Endothelial cell (in vitro differentiated cells): ENCODE measurements around the gene SKAP2. TPM values are rescaled to one million over a fixed set of nuclear protein-coding genes. Genes with fewer than 3 reads are reported as not detected.

ENCODE experiments used
- DNase-seq: peaks from one replicate; pipeline ENCODE4 v3.0.0; 2021; ENCODE audit warnings: low spot score
- H3K27ac Mint-ChIP-seq: one replicate; pipeline ENCODE4 v1.8.0; 2021; ENCODE audit warnings: mixed read lengths, inconsistent platforms; ENCODE audit not compliant: unreplicated experiment
- H3K27me3 Mint-ChIP-seq: one replicate; pipeline ENCODE4 v1.8.0; 2021; ENCODE audit warnings: mild to moderate bottlenecking, moderate library complexity, mixed read lengths, inconsistent platforms; ENCODE audit not compliant: unreplicated experiment
- H3K36me3 Mint-ChIP-seq: one replicate; pipeline ENCODE4 v1.8.0; 2021; ENCODE audit warnings: mild to moderate bottlenecking, low read depth, mixed read lengths, inconsistent platforms; ENCODE audit not compliant: unreplicated experiment
- H3K4me1 Mint-ChIP-seq: one replicate; pipeline ENCODE4 v1.8.0; 2021; ENCODE audit warnings: mild to moderate bottlenecking, mixed read lengths, inconsistent platforms; ENCODE audit not compliant: unreplicated experiment
- H3K4me3 Mint-ChIP-seq: one replicate; pipeline ENCODE4 v1.8.0; 2021; ENCODE audit warnings: mild to moderate bottlenecking, mixed read lengths, inconsistent platforms; ENCODE audit not compliant: unreplicated experiment
- H3K9me3 Mint-ChIP-seq: one replicate; pipeline ENCODE4 v1.8.0; 2021; ENCODE audit warnings: mixed read lengths, inconsistent platforms; ENCODE audit not compliant: unreplicated experiment
- total RNA-seq: library from RNA; stranded (reverse); fragmentation: NEBNext Ultra II Directional; extraction: Animal tissue kit (Norgen Biotek cat#: 25700); gene quantifications from one replicate; pipeline ENCODE4 v1.2.1, GENCODE V29; 2021; ENCODE audit not compliant: unreplicated experiment
- TF ChIP-seq, protein P1 (sequence below): fragments of 200-600 bp; sonication (generic); IDR thresholded peaks from one replicate; pipeline ENCODE4 v1.5.0; 2021; ENCODE audit warnings: antibody characterized with exemption; ENCODE audit not compliant: unreplicated experiment

Gene SKAP2
- total RNA-seq, 1 donor from 2014 or later, result 24.7 TPM

DNA sequence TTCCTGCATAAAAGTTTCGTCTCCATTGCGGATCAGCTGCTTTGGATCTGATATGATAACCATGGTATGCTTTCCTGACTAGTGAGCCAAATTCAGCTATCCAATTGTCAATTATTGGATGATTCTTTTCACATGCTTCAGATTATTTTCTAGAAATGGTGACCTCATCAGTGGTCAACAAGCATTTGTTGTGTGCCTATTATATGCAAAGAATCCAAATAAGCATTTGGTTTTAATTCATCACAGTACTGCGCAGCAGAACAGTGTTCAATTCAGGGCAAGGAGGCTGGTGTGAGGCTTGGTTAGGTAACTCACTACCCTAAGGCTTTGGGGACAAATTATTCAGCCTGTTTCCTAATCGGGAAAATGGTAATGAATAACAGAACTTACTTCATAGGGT, 200.5 kb downstream of the SKAP2 start:
- Mint-ChIP-seq H3K27ac (no peak overlapping the region), H3K4me3 (no peak overlapping the region)

DNA sequence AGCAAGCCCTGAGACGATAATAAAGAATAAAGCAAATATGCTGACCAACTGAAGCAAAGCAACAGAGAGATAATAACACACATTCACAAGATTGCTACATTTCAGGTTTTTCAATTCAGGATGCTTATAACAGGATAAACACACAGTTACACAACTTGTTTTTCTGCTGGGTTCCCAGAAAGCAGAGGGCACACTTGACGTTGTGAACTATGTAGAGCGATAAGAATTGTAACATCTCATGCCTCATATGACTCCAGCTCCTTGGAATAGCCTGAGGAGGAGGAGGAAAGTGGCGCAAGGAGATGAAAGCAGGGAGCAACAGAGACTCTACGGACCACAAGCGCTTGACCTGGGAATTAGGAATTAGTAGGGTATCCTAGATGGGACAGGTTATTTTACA, 201.7 kb downstream of the SKAP2 start:
- no peaks in the 10 kb centered on the region for H3K9me3 Mint-ChIP-seq
- no peaks in the 10 kb centered on the region for H3K36me3 Mint-ChIP-seq
- H3K27me3 Mint-ChIP-seq, result no peaks in the 10 kb centered on the region
- H3K27ac Mint-ChIP-seq, result no peak overlapping the region
- peaks cover 15% of the 10 kb centered on the region for H3K4me1 Mint-ChIP-seq
- no peak overlapping the region for H3K4me3 Mint-ChIP-seq
- DNase-seq, result no peak
- TF ChIP-seq, protein P1, sequence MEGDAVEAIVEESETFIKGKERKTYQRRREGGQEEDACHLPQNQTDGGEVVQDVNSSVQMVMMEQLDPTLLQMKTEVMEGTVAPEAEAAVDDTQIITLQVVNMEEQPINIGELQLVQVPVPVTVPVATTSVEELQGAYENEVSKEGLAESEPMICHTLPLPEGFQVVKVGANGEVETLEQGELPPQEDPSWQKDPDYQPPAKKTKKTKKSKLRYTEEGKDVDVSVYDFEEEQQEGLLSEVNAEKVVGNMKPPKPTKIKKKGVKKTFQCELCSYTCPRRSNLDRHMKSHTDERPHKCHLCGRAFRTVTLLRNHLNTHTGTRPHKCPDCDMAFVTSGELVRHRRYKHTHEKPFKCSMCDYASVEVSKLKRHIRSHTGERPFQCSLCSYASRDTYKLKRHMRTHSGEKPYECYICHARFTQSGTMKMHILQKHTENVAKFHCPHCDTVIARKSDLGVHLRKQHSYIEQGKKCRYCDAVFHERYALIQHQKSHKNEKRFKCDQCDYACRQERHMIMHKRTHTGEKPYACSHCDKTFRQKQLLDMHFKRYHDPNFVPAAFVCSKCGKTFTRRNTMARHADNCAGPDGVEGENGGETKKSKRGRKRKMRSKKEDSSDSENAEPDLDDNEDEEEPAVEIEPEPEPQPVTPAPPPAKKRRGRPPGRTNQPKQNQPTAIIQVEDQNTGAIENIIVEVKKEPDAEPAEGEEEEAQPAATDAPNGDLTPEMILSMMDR, result no peak

More for the DNA sequence above, 200.5 kb downstream of the SKAP2 start:
- no peaks in the 10 kb centered on the region for H3K36me3 Mint-ChIP-seq
- H3K9me3 Mint-ChIP-seq, result no peaks in the 10 kb centered on the region
- TF ChIP-seq, protein P1, result no peak
- no peaks in the 10 kb centered on the region for H3K27me3 Mint-ChIP-seq
- no peak for DNase-seq
- peaks cover 6% of the 10 kb centered on the region for H3K4me1 Mint-ChIP-seq

DNA sequence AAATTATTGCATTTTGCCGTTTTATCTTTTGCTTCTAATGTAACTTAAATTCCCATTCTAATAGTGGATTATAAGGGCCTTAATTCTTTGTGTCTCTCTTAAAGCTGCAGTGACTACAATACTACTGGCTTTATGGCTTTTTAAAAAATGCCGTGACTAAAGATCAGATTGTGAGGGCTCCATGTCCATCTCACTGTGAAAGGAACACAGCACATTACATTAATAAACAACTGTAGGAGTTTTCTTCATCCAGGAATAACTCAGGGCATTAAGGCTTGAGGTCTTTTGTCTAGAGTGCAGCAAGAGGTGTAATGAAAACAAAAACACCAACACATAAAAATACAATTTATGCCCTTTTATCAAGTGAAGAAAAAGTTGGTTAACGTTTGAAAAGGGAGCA, 205.3 kb downstream of the SKAP2 start:
- no peak for DNase-seq
- no peak overlapping the region for H3K4me3 Mint-ChIP-seq
- no peak overlapping the region for H3K27ac Mint-ChIP-seq
- H3K36me3 Mint-ChIP-seq, result no peaks in the 10 kb centered on the region
- H3K9me3 Mint-ChIP-seq, result no peaks in the 10 kb centered on the region
- H3K4me1 Mint-ChIP-seq, result peaks cover 23% of the 10 kb centered on the region
- TF ChIP-seq, protein P1, result no peak
- H3K27me3 Mint-ChIP-seq, result no peaks in the 10 kb centered on the region

DNA sequence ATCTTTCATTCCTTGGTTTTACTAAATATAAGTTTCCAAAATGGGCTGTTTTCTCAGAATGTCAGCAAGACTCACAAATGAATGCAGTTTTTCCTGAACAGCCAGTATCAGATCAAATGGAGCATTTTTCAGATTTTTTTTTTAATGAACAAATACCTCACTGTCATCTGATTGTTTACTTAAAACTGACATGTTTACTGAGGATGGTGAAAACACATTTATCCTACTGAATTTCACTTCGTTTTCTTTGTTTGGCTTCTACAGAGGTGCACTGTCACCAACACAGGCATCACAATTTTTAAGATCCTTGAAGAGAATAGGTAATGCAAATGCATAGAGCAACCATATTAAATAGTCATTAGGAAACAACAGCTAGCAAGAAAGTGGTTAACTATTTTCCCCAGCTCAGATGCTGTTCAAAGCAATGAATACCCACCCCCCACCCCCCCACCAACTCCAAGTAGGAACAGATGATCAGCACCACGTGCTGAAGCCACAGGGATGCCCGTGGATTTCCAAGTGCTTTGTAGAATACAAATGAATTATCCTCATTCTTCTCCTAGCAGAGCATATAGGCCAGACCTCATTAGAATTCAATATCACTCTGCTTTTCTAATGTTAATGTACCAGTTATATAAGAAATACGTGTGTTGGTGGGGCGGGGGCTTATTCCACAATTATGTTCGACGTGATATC, 205.9 kb downstream of the SKAP2 start:
- no peaks in the 10 kb centered on the region for H3K27me3 Mint-ChIP-seq
- TF ChIP-seq, protein P1, result no peak
- peaks cover 23% of the 10 kb centered on the region for H3K4me1 Mint-ChIP-seq
- H3K9me3 Mint-ChIP-seq, result no peaks in the 10 kb centered on the region
- H3K4me3 Mint-ChIP-seq, result no peak overlapping the region
- no peak for DNase-seq
- no peak overlapping the region for H3K27ac Mint-ChIP-seq
- H3K36me3 Mint-ChIP-seq, result no peaks in the 10 kb centered on the region

DNA sequence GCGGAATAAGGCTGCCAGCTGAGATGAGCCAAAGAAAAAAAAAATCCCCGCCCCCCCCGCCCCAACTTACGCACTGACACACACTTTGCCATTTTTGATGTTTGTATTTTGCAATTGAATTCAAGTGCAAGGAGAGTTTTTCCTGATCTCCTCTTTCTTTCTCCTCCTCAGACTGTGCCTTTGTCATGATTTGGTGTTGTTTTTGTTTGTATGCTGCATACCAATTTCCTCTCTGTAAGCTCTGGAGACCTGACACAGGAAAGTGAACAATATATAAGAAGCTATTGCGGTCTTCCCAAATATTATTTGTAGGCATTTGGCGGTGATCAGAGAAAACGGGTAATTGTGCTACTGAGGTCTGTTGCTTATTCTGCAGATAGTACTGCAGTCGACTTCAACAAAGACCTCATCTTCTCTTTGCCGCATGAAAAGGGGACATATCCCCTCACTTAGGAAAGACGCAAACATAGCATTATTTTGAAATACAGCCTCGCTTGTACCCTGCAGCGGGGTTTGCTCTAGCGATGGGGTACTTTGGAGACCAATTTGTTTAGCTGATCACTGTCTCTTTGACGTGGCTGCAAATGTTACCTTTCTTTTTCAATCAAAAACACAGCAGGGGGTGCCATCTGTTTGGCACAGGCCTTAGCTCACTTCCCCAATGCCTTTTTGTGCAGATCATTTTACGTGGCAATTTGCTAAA, 206.6 kb downstream of the SKAP2 start:
- Mint-ChIP-seq H3K4me1 (peaks cover 23% of the 10 kb centered on the region), H3K27ac (no peak overlapping the region), H3K9me3 (no peaks in the 10 kb centered on the region), H3K36me3 (no peaks in the 10 kb centered on the region), H3K4me3 (no peak overlapping the region), H3K27me3 (no peaks in the 10 kb centered on the region)
- no peak for DNase-seq
- TF ChIP-seq, protein P1, result no peak
